Kidney (tissue), 14 donors: ENCODE results near the gene LRCOL1. TPM values are rescaled to one million over a fixed set of nuclear protein-coding genes. Genes with fewer than 3 reads are reported as not detected.

Experiments
- DNase-seq, 5 donors: peaks; one replicate each; pipeline ENCODE4 v3.0.0-alpha.2; 2013 to 2020
- FAIRE-seq: peaks from 2 replicates; lab custom pipeline; 2012; peaks lifted over from hg19 to GRCh38; lab: Jason Lieb, UNC
- H3K27ac ChIP-seq, 2 donors: one replicate each; pipeline ENCODE4 v1.7.0; 2013; ENCODE audit warnings: low read depth in 2 of 2, low read length in 2 of 2, inconsistent platforms in 1 of 2
- H3K27me3 ChIP-seq: one replicate; pipeline ENCODE4 v1.7.1; 2013; ENCODE audit warnings: low read length, inconsistent platforms; ENCODE audit not compliant: control insufficient read depth, insufficient read depth
- H3K36me3 ChIP-seq, 3 donors: one replicate each; pipeline versions ENCODE4 v1.7.0 to v1.7.1; 2013; ENCODE audit warnings: low read length in 3 of 3, control low read depth in 1 of 3, inconsistent platforms in 1 of 3; ENCODE audit not compliant: insufficient read depth in 3 of 3, control insufficient read depth in 2 of 3
- H3K4me1 ChIP-seq, 3 donors: one replicate each; pipeline versions ENCODE4 v1.7.0 to v1.7.1; 2013; ENCODE audit warnings: low read length in 3 of 3, inconsistent platforms in 1 of 3, low read depth in 1 of 3; ENCODE audit not compliant: control insufficient read depth in 2 of 3, insufficient read depth in 2 of 3
- H3K4me3 ChIP-seq, 3 donors: one replicate each; pipeline versions ENCODE4 v1.7.0 to v1.8.1; 2013; ENCODE audit warnings: low read length in 3 of 3, control low read depth in 1 of 3, inconsistent platforms in 1 of 3
- H3K9ac ChIP-seq, 3 donors: one replicate each; pipeline versions ENCODE4 v1.7.0 to v1.7.1; 2013; ENCODE audit warnings: low read length in 3 of 3, control low read depth in 1 of 3, inconsistent platforms in 1 of 3
- H3K9me3 ChIP-seq, 3 donors: one replicate each; pipeline versions ENCODE4 v1.7.0 to v1.7.1; 2013; ENCODE audit warnings: low read length in 3 of 3, control low read depth in 1 of 3, inconsistent platforms in 1 of 3; ENCODE audit not compliant: control insufficient read depth in 2 of 3, insufficient read depth in 1 of 3
- CTCF ChIP-seq: IDR thresholded peaks from 3 replicates; pipeline ENCODE4 v1.5.1; 2012; ENCODE audit warnings: mild to moderate bottlenecking, moderate library complexity, borderline replicate concordance; ENCODE audit not compliant: insufficient read depth; ENCODE audit errors: extremely low read depth
- intact Hi-C: fragments of 100-400 bp; cut with DNase I; formaldehyde crosslinking; loops from one replicate; pipeline ENCODE4 v1.11.1; 2022
- polyA plus RNA-seq: library from polyadenylated mRNA; stranded (reverse); fragments of 350-450 nt; fragmentation: Illumina TruSeq; extraction: RNeasy Lipid Tissue Mini Kit (QIAGEN cat#74804); gene quantifications from one replicate; pipeline ENCODE4 v1.2.3, GENCODE V29; 2014; ENCODE audit warnings: low read depth, low replicate concordance; ENCODE audit not compliant: insufficient read depth
- total RNA-seq: library from RNA; stranded (reverse); fragmentation: NEBNext Ultra II Directional; extraction: Animal tissue kit (Norgen Biotek cat#: 25700); gene quantifications from one replicate; pipeline ENCODE4 v1.2.1, GENCODE V29; 2021
- donor health status: control.
- donor health status: control.
- donor health status: control.
- donor health status: control.
- donor health status: control.
- donor health status: DM: yes; HTN: yes; CAD: no.
- donor health status: Normal renal cell carcinoma (clear cell type).

LRCOL1 gene
- total and polyA plus RNA-seq, 2 donors from 2014 or later = 1.0 to 1.8 TPM

- no peak for FAIRE-seq
- intact Hi-C loops = no loop called here
- Histone ChIP-seq H3K27ac (no peak overlapping the region), H3K36me3 (peaks cover 0 to 4% (median 4%) of the 10 kb centered on the region in 3 donors), H3K4me1 (peaks cover 0 to 11% (median 0%) of the 10 kb centered on the region in 3 donors), H3K9ac (no peak overlapping the region), H3K27me3 (no peaks in the 10 kb centered on the region), H3K4me3 (no peak overlapping the region), H3K9me3 (no peaks in the 10 kb centered on the region)
- peak in 4 of 5 donors; percentile 49 to 76 (median 55) for DNase-seq
- peak; percentile 19 for TF ChIP-seq CTCF
Measured at GRCh38 chr12:132561427-132562156, 48.8 kb downstream of the LRCOL1 start.

GRCh38 chr12:132560614-132561426, 49.6 kb downstream of the LRCOL1 start:
- H3K4me1 ChIP-seq = peaks cover 0 to 11% (median 0%) of the 10 kb centered on the region in 3 donors
- no peaks in the 10 kb centered on the region for H3K27me3 ChIP-seq
- DNase-seq (peak in 4 of 5 donors; percentile 86 to 93 (median 90)), FAIRE-seq (no peak)
- no peak overlapping the region for H3K9ac ChIP-seq
- TF ChIP-seq CTCF = peak; percentile 63
- no peak overlapping the region for H3K27ac ChIP-seq
- H3K36me3 ChIP-seq = peaks cover 0 to 4% (median 4%) of the 10 kb centered on the region in 3 donors
- H3K9me3 ChIP-seq = no peaks in the 10 kb centered on the region
- peak overlapping the region in 1 of 3 donors; percentile 30 for H3K4me3 ChIP-seq
- intact Hi-C loops = no loop called here

- Histone ChIP-seq H3K27me3 (no peaks in the 10 kb centered on the region), H3K4me3 (no peak overlapping the region), H3K36me3 (peaks cover 0 to under 1% (median under 1%) of the 10 kb centered on the region in 3 donors), H3K27ac (no peak overlapping the region), H3K4me1 (peaks cover 0 to 11% (median 0%) of the 10 kb centered on the region in 3 donors), H3K9ac (no peak overlapping the region), H3K9me3 (no peaks in the 10 kb centered on the region)
- DNase-seq (peak in 2 of 5 donors; percentile 24 to 38), FAIRE-seq (no peak)
- intact Hi-C loops = no loop called here
- no peak for TF ChIP-seq CTCF
Measured at GRCh38 chr12:132560364-132560613, 50.1 kb downstream of the LRCOL1 start.
